ENCODE results near the gene KCNH8.

Gene KCNH8

GRCh38 chr3:19363071-19363470 is 214.8 kb downstream of the KCNH8 start:
- no peak for DNase-seq (ENCODE audit: low read depth in 1 of 2, low spot score in 1 of 2)

DNA sequence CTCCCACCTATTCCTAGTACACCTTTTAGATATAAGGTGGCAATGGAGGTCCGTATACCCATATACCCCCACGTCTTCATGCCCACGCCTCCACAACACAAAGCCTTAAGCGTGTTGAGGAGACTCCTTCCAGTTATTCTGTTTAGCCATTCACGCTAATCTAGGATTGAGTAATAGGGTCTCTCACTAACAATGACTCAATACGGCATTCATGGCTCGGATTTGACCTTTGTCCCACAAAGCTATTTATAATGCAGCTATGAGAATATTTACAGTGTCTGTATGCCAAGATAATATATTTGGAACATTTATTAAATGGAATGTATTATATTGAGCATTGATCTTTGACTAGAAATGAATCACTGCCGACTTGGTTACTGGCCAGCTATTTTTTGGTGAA is 215.8 kb downstream of the KCNH8 start:
- no peak for DNase-seq (ENCODE audit: low read depth in 1 of 2, low spot score in 1 of 2)

DNA sequence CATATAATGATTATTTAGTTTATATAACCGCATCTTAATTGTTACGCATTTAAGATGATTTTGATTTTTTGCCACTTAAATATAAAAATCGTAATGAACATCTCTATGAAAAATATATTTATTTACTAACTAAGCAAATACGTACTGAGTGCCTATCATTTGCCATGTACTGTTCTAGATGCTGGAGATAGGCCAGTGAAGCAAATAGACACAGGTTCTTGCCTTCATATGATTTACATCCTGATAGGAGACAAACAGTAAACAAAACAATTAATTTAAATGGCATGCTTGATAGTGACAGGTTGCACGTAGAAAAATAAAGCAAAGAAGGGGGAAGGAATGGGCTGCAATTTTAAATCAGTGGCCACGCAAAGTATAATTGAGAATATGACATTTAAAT is 217.2 kb downstream of the KCNH8 start:
- DNase-seq (ENCODE audit: low read depth in 1 of 2, low spot score in 1 of 2): no peak

- no peak for DNase-seq (ENCODE audit: low read depth in 1 of 2, low spot score in 1 of 2)
Observed at GRCh38 chr3:19384868-19385267, 236.6 kb downstream of the KCNH8 start.

- no peak for DNase-seq (ENCODE audit: low read depth in 1 of 2, low spot score in 1 of 2)
Observed at GRCh38 chr3:19392150-19392549, 243.8 kb downstream of the KCNH8 start.

- DNase-seq (ENCODE audit: low read depth in 1 of 2, low spot score in 1 of 2): no peak
Observed at GRCh38 chr3:19394946-19395345, 246.6 kb downstream of the KCNH8 start.

- DNase-seq (ENCODE audit: low read depth in 1 of 2, low spot score in 1 of 2): no peak
Observed at GRCh38 chr3:19396726-19397125, 248.4 kb downstream of the KCNH8 start.

DNA sequence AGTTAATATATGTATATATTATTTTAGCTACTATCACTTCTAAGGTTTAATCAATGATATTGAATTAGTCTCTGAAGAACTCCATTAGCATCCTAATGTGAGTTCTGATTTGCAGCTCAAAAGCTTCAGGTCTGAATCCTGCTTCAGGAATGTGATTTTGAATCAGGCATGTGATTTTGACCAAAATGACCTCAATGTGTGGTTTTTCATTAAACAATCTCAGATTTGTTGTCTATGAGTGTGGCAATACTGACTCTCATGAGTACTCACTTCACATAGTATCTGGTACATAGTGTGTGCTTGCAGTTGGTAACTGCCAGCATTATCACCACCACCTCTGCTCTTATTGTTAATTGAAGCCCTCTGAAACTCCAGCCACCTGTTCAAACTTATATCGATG is 251.0 kb downstream of the KCNH8 start:
- DNase-seq (ENCODE audit: low read depth in 1 of 2, low spot score in 1 of 2): no peak

DNA sequence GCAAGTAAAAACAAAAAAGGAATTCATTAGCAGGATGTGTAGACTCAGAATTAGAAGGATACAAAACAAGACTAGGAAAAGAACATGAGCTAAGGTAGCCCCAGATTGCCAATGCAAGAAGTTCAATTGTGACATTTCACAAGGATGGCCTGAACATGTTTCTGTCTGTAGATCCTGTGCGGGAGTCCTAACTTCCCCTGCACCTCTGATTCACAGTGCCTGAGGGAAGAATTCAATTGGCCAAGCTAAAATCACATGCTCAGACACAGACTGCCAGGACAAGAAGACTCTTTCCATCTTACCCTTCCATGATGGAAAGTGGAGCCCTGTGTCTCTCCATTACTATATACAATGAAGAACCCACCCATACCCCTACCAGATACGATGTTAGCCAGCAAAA is 251.5 kb downstream of the KCNH8 start:
- no peak for DNase-seq (ENCODE audit: low read depth in 1 of 2, low spot score in 1 of 2)

DNA sequence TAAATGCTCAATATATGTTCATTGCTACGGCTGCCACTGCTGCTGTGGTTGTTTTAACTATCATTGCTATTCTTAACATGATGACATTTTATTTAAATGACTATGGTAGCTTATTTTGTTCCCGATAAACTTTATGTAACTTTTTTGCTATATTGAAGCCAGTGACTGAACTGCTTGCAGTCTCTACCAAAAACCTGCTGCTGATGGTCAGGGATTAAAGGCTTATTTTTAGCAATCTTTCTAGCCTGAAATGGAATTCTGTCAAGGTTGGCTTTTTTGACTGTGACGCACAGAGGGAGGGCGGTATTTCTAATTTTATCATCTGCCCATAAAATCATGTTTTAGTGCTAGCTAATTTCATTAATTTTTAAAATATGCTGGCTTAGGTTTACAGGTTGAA is 271.8 kb downstream of the KCNH8 start:
- no peak for DNase-seq (ENCODE audit: low read depth in 1 of 2, low spot score in 1 of 2)

GRCh38 chr3:19425825-19426224 is 277.5 kb downstream of the KCNH8 start:
- DNase-seq (ENCODE audit: low read depth in 1 of 2, low spot score in 1 of 2): no peak

DNA sequence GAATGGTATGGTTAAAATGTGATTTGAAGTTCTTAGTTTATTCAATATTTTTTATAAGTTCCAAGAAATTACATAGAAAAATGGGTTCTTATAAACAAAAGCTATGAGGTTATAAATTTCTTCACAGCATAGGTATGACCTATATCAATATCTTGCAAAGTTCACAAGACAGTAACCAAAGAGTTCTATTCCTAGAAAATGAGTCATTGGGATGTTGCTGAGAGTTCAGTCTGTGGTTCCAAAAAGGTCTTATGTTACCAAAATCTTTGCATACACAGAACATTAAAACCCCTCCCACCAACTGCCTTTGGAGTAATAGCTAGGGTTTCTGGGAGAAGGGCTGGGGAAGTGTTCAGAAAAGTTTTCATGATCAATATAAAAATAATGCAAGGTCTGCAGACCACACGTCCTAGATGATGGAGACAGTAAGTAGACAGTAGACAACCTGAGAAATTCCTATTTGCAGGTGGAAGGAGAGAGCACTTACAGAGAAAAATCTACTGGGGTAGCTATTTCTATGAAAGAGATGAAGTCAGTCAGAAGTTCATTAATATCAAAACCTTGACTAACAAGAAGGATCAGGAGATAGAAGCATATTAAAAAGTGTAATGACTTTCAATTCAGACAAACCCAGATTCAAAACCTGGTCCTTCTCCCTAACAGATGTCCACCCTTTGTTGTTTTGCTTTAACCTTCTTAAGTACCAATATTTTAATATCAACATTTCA is 279.3 kb downstream of the KCNH8 start:
- no peak for DNase-seq (ENCODE audit: low read depth in 1 of 2, low spot score in 1 of 2)

DNA sequence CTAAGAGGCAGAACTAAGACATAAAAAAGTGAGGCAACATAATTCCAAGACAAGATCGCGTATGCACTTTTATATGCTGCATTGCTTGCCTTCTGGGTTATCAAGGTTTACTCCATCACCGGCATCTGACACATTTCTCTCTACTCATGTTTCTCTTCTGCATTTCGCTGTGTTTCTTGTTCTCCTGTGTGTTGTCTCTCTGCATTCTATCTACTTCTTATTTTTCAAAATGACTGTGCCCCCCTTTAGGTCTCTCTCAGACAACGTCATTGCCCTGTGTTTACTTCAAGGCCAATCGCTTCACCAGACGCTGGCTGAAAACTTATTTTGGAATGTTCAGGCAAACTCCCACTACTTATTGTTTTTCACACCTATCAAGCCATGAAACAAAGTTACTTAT is 280.4 kb downstream of the KCNH8 start:
- no peak for DNase-seq (ENCODE audit: low read depth in 1 of 2, low spot score in 1 of 2)

- no peak for DNase-seq (ENCODE audit: low read depth in 1 of 2, low spot score in 1 of 2)
Observed at GRCh38 chr3:19432669-19433068, 284.4 kb downstream of the KCNH8 start.

DNA sequence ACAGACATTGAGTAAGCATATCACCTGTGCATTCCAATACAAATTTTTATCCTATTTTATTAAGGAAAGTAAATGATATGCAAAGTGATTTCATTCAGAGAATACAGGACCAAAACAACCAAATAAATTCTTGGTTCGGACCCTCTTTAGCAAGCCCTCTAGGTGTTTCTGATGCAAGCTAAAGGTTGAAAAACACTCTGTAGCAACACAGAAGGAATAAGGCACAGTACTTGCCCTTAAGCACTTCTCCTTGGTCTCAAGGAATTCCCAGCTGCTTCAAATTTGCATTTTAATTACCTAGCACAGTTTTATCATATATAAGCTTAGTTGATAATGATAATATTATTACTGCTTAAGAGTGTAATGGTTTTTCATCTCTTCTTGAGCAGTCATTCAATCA is 288.4 kb downstream of the KCNH8 start:
- DNase-seq (ENCODE audit: low read depth in 1 of 2, low spot score in 1 of 2): no peak

DNA sequence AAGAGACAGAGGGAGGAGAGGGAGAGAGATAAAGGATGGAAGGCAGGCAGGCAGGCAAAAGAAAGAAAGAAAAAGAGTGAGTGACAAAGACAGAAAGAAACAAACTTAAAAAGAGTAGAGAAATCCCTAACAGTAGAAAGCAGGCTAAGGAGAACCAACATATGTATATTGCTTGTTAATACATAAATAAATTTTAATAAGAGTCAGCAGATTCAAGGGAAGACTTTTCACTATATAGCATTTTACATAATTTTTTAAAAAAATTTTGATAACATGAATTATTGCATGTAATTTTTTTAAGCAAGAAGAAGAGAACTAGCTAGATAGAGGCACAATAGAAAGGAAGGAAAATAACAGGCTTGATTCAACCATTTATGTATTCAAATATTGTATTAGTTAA is 291.6 kb downstream of the KCNH8 start:
- no peak for DNase-seq (ENCODE audit: low read depth in 1 of 2, low spot score in 1 of 2)

GRCh38 chr3:19446138-19446537 is 297.8 kb downstream of the KCNH8 start:
- DNase-seq (ENCODE audit: low read depth in 1 of 2, low spot score in 1 of 2): no peak

DNA sequence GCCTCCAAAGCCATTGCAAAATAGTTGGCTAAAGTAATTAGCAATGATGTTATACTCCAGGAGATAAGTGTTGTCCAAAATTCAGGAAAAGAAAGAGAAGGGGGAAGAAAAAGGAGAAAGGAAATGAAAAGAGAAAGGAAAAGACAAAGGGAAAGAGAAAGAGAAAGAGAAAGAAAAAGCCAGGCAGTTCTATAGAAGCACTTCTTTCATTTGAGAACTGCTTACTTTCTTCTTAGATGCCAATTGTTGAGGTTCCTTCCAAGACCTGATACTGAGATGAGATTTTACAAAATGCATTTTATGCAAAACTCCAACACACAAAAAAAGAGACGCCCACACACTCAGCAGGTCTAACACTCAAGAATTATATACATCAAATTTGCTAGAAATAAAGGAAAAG is 298.4 kb downstream of the KCNH8 start:
- no peak for DNase-seq (ENCODE audit: low read depth in 1 of 2, low spot score in 1 of 2)

DNA sequence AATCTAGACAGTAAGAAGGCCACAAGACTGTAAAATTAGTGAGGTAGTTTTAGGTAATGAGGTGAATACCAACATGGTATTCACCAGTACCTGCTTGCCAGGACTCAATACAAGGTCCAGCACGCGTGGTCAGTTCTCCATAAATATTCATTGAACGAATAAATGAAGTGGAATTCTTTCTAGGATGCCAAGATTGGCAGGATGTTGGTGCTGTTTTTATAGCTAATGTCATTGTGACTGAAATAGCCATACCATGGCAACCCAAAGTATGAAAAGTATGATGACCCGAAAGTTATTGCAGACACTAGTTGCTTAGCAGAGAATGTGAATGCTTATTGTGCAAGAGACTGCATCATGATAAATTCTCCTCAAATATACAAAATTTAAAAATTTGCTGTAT is 307.2 kb downstream of the KCNH8 start:
- no peak for DNase-seq (ENCODE audit: low read depth in 1 of 2, low spot score in 1 of 2)

- no peak for DNase-seq (ENCODE audit: low read depth in 1 of 2, low spot score in 1 of 2)
Observed at GRCh38 chr3:19456738-19457137, 308.4 kb downstream of the KCNH8 start.

- no peak for DNase-seq (ENCODE audit: low read depth in 1 of 2, low spot score in 1 of 2)
Observed at GRCh38 chr3:19457449-19457848, 309.1 kb downstream of the KCNH8 start.

GRCh38 chr3:19467761-19468160 is 319.5 kb downstream of the KCNH8 start:
- no peak for DNase-seq (ENCODE audit: low read depth in 1 of 2, low spot score in 1 of 2)

GRCh38 chr3:19471138-19471537 is 322.8 kb downstream of the KCNH8 start:
- DNase-seq (ENCODE audit: low read depth in 1 of 2, low spot score in 1 of 2): no peak
